Glomerular endothelial cell (primary cell): ENCODE data around the gene ASXL2. TPM values are rescaled to one million over a fixed set of nuclear protein-coding genes. Genes with fewer than 3 reads are reported as not detected.
A peak's percentile ranks its signal among the peaks of the same experiment; 100 is the strongest.
"Not testable (repeated sequence)": the region's sequence is repeated elsewhere in the genome, so short reads cannot be mapped to it uniquely, and the experiment has no call there.

Experiments used
- DNase-seq: peaks from one replicate; pipeline ENCODE4 v3.0.0-alpha.2; 2011; ENCODE audit warnings: low read depth, low spot score; ENCODE audit errors: extremely low read depth
- total RNA-seq: library from RNA; depleted of rRNA; stranded (reverse); fragments of >200 nt; gene quantifications from 2 replicates; pipeline ENCODE4 v1.2.3, GENCODE V29; 2015

ASXL2 gene
- total RNA-seq, 1 donor from 2014 or later, result 22.6 TPM

- no peak for DNase-seq
Measured at GRCh38 chr2:25742501-25742900, 135.8 kb downstream of the ASXL2 start.

GRCh38 chr2:25740810-25741381, 137.4 kb downstream of the ASXL2 start:
- DNase-seq, result no peak

- no peak for DNase-seq
Measured at GRCh38 chr2:25738383-25739343, 139.6 kb downstream of the ASXL2 start.

GRCh38 chr2:25736899-25737515, 141.3 kb downstream of the ASXL2 start:
- DNase-seq, result no peak

GRCh38 chr2:25735835-25736234, 142.5 kb downstream of the ASXL2 start:
- DNase-seq, result no peak

GRCh38 chr2:25728559-25728958, 149.7 kb downstream of the ASXL2 start:
- DNase-seq, result no peak

GRCh38 chr2:25726522-25726921, 151.8 kb downstream of the ASXL2 start:
- DNase-seq, result no peak

GRCh38 chr2:25725877-25726276, 152.4 kb downstream of the ASXL2 start:
- no peak for DNase-seq

- no peak for DNase-seq
Measured at GRCh38 chr2:25724756-25725155, 153.5 kb downstream of the ASXL2 start.

GRCh38 chr2:25722224-25722623, 156.1 kb downstream of the ASXL2 start:
- no peak for DNase-seq

GRCh38 chr2:25720575-25720974, 157.7 kb downstream of the ASXL2 start:
- DNase-seq, result no peak

GRCh38 chr2:25714740-25715139, 163.5 kb downstream of the ASXL2 start:
- DNase-seq, result no peak

- no peak for DNase-seq
Measured at GRCh38 chr2:25712455-25712854, 165.8 kb downstream of the ASXL2 start.

GRCh38 chr2:25711675-25712354, 166.5 kb downstream of the ASXL2 start:
- no peak for DNase-seq

- DNase-seq, result no peak
Measured at GRCh38 chr2:25710750-25711149, 167.5 kb downstream of the ASXL2 start.

- no peak for DNase-seq
Measured at GRCh38 chr2:25709349-25709748, 168.9 kb downstream of the ASXL2 start.

- DNase-seq, result no peak
Measured at GRCh38 chr2:25707927-25708590, 170.2 kb downstream of the ASXL2 start.

GRCh38 chr2:25705575-25705974, 172.7 kb downstream of the ASXL2 start:
- not testable (repeated sequence) for DNase-seq

GRCh38 chr2:25701801-25702200, 176.5 kb downstream of the ASXL2 start:
- no peak for DNase-seq

GRCh38 chr2:25700221-25700660, 178.0 kb downstream of the ASXL2 start:
- DNase-seq, result peak; percentile 14
